Ascending aorta (tissue), 2 donors: Measurements from ENCODE around the gene NDUFA11. TPM values are rescaled to one million over a fixed set of nuclear protein-coding genes. Genes with fewer than 3 reads are reported as not detected.
"Not testable (repeated sequence)": the region's sequence is repeated elsewhere in the genome, so short reads cannot be mapped to it uniquely, and the experiment has no call there.

Experiments used
- DNase-seq, 2 donors: peaks; one replicate each; pipeline ENCODE4 v3.0.0-alpha.2; 2019; ENCODE audit warnings: low spot score in 2 of 2
- H3K27ac ChIP-seq, 2 donors: fragments of 200-600 bp; sonication (generic); one replicate each; pipeline ENCODE4 v1.5.1; 2016 to 2017; ENCODE audit warnings: mild to moderate bottlenecking in 1 of 2
- H3K27me3 ChIP-seq: fragments of 200-600 bp; sonication (generic); one replicate; pipeline ENCODE4 v1.5.1; 2017
- H3K36me3 ChIP-seq, 2 donors: fragments of 200-600 bp; sonication (generic); one replicate each; pipeline ENCODE4 v1.5.1; 2016
- H3K4me1 ChIP-seq, 2 donors: fragments of 200-600 bp; sonication (generic); one replicate each; pipeline ENCODE4 v1.5.1; 2016 to 2017; ENCODE audit warnings: mild to moderate bottlenecking in 1 of 2
- H3K4me3 ChIP-seq, 2 donors: fragments of 200-600 bp; sonication (generic); one replicate each; pipeline ENCODE4 v1.5.1; 2016 to 2017; ENCODE audit warnings: mild to moderate bottlenecking in 1 of 2
- H3K9me3 ChIP-seq, 2 donors: fragments of 200-600 bp; sonication (generic); one replicate each; pipeline ENCODE4 v1.5.1; 2016
- intact Hi-C: fragments of 100-400 bp; cut with DNase I; formaldehyde crosslinking; loops from one replicate; pipeline ENCODE4 v1.15.1; 2023
- total RNA-seq: library from RNA; depleted of rRNA; stranded (reverse); fragments of >200 nt; gene quantifications from one replicate; pipeline ENCODE4 v1.1.0, GENCODE V29; 2016
- TF ChIP-seq, protein P1 (sequence below), 3 experiments: fragments of 200-600 bp in 2 of 3; fragments of 450-650 bp in 1 of 3; sonication (generic) in 2 of 3; IDR thresholded peaks; one replicate each; pipeline ENCODE4 v1.5.1; 2016 to 2019; ENCODE audit warnings: antibody characterized with exemption in 3 of 3, mild to moderate bottlenecking in 1 of 3, moderate library complexity in 1 of 3

The NDUFA11 gene
- total RNA-seq, 1 donor from 2014 or later = 205 TPM

DNA sequence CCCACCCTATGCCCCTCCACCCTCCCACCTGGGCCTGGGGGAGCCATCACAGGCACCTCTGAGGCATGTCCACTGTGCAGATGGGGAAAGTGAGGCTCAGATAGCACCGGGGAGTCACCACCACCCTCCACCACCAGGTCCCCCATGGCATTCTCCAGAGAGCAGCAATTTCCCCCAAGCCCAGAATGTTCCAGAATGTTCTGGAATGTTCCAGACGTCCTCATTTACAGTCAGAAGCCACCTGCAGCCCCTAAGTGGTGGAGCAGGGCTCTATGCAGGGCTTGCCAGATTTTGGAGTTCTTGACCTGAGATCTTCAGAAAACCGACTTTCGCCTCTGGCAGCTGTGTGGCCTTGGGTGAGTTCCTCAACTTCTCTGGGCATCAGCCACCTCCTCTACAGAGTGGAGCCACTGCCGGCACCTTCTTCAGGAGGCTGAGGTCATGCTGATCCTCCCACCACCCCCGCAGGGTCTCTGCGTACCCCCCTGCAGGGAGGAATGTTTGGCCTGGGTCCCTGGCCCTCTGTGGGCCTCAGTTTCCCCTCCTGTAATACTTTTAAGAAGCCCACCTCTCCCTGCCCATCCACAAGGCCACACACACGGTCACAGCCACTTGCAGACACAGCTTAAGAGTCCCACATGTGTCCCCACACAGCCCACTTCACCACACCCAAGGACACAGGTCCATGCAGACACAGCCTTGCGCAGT is 39.4 kb downstream of the NDUFA11 start:
- H3K4me1 ChIP-seq = no peaks in the 10 kb centered on the region
- DNase-seq = no peak
- H3K36me3 ChIP-seq = no peaks in the 10 kb centered on the region
- no peaks in the 10 kb centered on the region for H3K9me3 ChIP-seq
- no peaks in the 10 kb centered on the region for H3K27me3 ChIP-seq
- no peak overlapping the region for H3K4me3 ChIP-seq
- no peak overlapping the region for H3K27ac ChIP-seq
- TF ChIP-seq, protein P1, sequence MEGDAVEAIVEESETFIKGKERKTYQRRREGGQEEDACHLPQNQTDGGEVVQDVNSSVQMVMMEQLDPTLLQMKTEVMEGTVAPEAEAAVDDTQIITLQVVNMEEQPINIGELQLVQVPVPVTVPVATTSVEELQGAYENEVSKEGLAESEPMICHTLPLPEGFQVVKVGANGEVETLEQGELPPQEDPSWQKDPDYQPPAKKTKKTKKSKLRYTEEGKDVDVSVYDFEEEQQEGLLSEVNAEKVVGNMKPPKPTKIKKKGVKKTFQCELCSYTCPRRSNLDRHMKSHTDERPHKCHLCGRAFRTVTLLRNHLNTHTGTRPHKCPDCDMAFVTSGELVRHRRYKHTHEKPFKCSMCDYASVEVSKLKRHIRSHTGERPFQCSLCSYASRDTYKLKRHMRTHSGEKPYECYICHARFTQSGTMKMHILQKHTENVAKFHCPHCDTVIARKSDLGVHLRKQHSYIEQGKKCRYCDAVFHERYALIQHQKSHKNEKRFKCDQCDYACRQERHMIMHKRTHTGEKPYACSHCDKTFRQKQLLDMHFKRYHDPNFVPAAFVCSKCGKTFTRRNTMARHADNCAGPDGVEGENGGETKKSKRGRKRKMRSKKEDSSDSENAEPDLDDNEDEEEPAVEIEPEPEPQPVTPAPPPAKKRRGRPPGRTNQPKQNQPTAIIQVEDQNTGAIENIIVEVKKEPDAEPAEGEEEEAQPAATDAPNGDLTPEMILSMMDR (IDR thresholded peaks at IDR 0.05) = no peak
- intact Hi-C loops = no loop called here

DNA sequence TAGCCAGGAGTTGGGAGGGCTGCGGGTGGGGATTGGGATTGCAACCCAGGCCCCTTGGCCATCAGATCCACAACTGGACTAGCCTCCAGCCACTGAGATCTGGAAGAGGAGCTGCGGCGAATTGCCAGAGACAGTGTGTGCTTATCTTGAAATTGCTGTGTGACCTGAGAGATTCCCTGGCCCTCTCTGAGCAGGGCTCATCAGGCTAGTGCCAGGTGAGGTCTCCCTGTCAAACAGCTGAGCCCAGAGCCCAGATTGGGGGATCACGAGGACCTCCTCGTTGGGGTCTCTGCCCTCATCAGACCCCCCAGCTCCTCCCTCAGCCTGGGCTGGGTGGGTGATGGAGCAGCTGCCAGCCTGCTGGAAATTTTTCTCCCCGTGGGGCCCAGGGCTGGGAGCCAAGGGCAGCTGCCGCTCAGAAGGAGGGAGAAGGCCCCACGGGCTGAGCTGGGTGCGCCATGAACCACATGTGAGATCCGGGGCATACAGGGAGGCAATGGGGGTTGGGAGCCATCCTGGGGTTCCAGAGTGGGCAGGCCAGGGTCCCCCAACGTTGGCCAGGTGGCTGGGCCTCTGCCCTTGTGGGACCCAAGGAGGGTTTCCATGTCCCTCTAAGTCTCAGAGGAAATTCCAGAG is 40.4 kb downstream of the NDUFA11 start:
- no peak overlapping the region for H3K4me3 ChIP-seq
- intact Hi-C loops = no loop called here
- no peaks in the 10 kb centered on the region for H3K4me1 ChIP-seq
- H3K9me3 ChIP-seq = no peaks in the 10 kb centered on the region
- TF ChIP-seq, protein P1 (IDR thresholded peaks at IDR 0.05) = no peak
- no peak overlapping the region for H3K27ac ChIP-seq
- no peak for DNase-seq
- H3K27me3 ChIP-seq = no peaks in the 10 kb centered on the region
- H3K36me3 ChIP-seq = no peaks in the 10 kb centered on the region

DNA sequence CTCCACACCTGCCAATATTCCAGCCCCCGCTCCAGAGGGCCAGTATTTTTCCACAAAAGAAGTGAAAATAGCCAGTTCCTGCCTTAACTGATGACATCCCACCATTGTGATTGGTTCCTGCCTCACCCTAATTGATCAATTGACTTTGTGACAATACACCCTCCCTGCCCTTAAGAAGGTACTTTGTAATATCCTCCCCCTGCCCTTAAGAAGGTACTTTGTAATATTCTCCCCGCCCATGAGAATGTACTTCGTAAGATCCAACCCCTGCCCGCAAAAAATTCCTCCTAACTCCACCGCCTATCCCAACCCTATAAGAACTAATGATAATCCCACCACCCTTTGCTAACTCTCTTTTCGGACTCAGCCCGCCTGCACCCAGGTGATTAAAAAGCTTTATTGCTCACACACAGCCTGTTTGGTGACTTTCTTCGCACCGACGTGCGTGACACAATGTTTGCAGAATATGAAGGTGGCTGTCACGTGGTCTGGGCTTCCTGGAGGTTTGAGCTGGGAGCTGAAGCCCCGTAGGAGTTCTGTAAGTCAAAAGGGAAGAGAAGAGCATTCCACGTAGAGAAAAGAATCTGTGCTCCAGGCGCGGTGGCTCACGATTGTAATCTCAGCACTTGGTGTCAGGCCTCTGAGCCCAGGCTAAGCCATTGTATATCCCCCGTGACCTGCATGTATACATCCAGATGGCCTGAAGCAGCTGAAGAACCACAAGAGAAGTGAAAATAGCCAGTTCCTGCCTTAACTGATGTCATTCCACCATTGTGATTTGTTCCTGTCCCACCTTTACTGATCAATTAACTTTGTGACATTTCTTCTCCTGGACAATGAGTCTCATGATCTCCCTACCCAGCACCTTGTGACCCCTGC is 46.1 kb downstream of the NDUFA11 start:
- Histone ChIP-seq H3K4me1 (no peaks in the 10 kb centered on the region), H3K27ac (no peak overlapping the region), H3K9me3 (no peaks in the 10 kb centered on the region), H3K27me3 (no peaks in the 10 kb centered on the region), H3K4me3 (no peak overlapping the region), H3K36me3 (no peaks in the 10 kb centered on the region)
- intact Hi-C loops = no loop called here
- DNase-seq = no peak
- TF ChIP-seq, protein P1 (IDR thresholded peaks at IDR 0.05) = no peak

DNA sequence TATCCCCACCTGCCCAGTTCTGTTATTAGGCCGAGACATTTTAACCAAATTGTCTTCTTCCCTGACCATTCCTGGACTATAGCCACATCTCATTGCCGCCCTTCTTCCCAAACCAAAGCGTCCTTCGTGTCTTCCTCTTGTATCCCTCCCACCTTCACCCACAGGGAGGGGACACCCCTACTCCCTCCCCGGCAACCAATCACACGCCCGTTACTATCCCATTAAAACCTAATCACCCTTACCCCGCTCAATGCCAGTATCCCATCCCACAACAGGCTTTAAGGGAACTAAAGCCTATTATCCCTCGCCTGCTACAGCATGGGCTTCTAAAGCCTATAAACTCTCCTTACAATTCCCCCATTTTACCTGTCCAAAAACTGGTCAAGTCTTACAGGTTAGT is 48.4 kb downstream of the NDUFA11 start:
- H3K9me3 ChIP-seq, H3K4me1 ChIP-seq, H3K27me3 ChIP-seq, DNase-seq, H3K4me3 ChIP-seq, intact Hi-C loops, H3K36me3 ChIP-seq, H3K27ac ChIP-seq: not testable (repeated sequence)

DNA sequence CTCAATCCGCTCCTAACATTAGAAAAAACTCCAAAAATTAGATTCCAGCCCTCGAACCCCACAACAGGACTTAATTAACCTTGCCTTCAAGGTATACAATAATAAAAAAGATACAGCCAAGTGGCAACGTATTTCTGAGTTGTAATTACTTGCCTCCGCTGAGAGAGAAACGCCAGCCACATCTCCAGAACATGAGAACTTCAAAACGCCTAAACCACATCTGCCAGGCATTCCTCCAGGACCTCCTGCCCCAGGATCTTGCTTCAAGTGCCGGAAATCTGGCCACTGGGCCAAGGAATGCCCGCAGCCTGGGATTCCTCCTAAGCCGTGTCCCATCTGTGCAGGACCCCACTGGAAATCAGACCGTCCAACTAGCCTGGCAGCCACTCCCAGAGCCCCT is 49.5 kb downstream of the NDUFA11 start:
- H3K36me3 ChIP-seq, H3K9me3 ChIP-seq, H3K4me1 ChIP-seq, H3K4me3 ChIP-seq, H3K27ac ChIP-seq, H3K27me3 ChIP-seq, DNase-seq, intact Hi-C loops: not testable (repeated sequence)

DNA sequence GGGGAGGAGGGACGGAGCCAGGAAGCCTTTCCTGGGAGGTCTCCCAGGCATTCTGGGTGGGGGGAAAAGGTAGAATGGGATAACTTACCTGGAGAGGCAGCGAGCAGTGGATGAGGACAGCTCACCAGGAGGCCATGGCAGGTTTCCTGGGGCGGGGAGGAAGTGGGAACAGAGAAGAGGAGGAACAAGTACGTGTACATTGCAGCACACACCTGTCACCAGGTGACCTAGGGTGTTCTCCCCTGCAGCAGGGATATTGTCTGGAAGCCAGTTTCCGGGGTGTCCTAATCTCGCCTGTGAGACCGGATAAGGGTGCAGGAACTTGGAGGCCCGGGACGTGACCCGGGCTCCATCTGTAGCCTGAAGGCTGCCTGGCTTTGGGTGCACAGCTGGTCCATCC is 52.3 kb downstream of the NDUFA11 start, which contains the start of gene FUT3:
Gene FUT3, minus strand, starts transcription at position 148 of the 400 bp plus-strand sequence.
- H3K27ac ChIP-seq = no peak within 1 kb of the TSS
- no peak within 1 kb of the TSS for H3K4me3 ChIP-seq
- intact Hi-C loops = no loop called here
- H3K36me3 ChIP-seq = no peaks in the 10 kb centered on the region
- no peak for DNase-seq
- no peaks in the 10 kb centered on the region for H3K9me3 ChIP-seq
- no peaks in the 10 kb centered on the region for H3K27me3 ChIP-seq
- H3K4me1 ChIP-seq = no peaks in the 10 kb centered on the region
- TF ChIP-seq, protein P1 (IDR thresholded peaks at IDR 0.05) = no peak
